ENCODE results near the gene RABL3. TPM values are rescaled to one million over a fixed set of nuclear protein-coding genes. Genes with fewer than 3 reads are reported as not detected.
A peak's percentile ranks its signal among the peaks of the same experiment; 100 is the strongest.
"Not testable (repeated sequence)": the region's sequence is repeated elsewhere in the genome, so short reads cannot be mapped to it uniquely, and the experiment has no call there.

Gene RABL3
- total RNA-seq, result 10 to 100 TPM; 28.7 to 30.0 TPM

- Mint-ChIP-seq H3K27ac (peak within 1 kb of the TSS; percentile 94), H3K27me3 (peaks cover 2% of the 10 kb centered on the region), H3K4me1 (ENCODE audit: low read depth) (peaks cover 28% of the 10 kb centered on the region), H3K9me3 (peaks cover 2% of the 10 kb centered on the region), H3K4me3 (peak within 1 kb of the TSS; percentile 96), H3K36me3 (peaks cover 12% of the 10 kb centered on the region)
- ChIA-PET CTCF (interaction anchor here (1.0 to 2.0 kb wide), 3 partner anchors 53 to 183 kb away, joined by 3 to 10 read pairs (median 6); partner anchors contain the start of gene NDUFB4), POLR2A (interaction anchor here (1.7 kb wide), 1 partner anchor 146 kb away, joined by 19 read pairs; the partner anchor contains the start of gene NDUFB4)
- DNase-seq, result peak; percentile 98
- intact Hi-C loops (cut with micrococcal nuclease), result loop anchor here (1.0 to 10.0 kb wide), 11 partner anchors 23 to 1360 kb away; partner anchors contain the start of genes EAF2, GOLGB1, IQCB1 and LRRC58
Observed at GRCh38 chr3:120742198-120742848, at the start of gene RABL3, which contains the start of gene GTF2E1. Gene RABL3 (minus strand): TSS chr3:120742516. CDS start chr3:120742507, 9 bp downstream. Gene GTF2E1 (plus strand): TSS chr3:120742744. CDS start chr3:120750553, 7,809 bp downstream.

GRCh38 chr3:120791913-120792312, 49.6 kb upstream of the RABL3 start:
- Mint-ChIP-seq H3K27me3 (no peaks in the 10 kb centered on the region), H3K4me3 (no peak overlapping the region), H3K4me1 (ENCODE audit: low read depth) (peaks cover 8% of the 10 kb centered on the region), H3K36me3 (no peaks in the 10 kb centered on the region), H3K9me3 (no peaks in the 10 kb centered on the region), H3K27ac (no peak overlapping the region)
- no peak for DNase-seq
- CTCF ChIA-PET, result interaction anchor here (1.3 to 5.2 kb wide), 2 partner anchors 11 to 232 kb away, joined by 5 to 116 read pairs; no protein-coding TSS in a partner anchor
- intact Hi-C loops (cut with micrococcal nuclease), result no loop called here
- POLR2A ChIA-PET, result no interaction called here

GRCh38 chr3:120791010-120791409, 48.7 kb upstream of the RABL3 start:
- Mint-ChIP-seq H3K27ac (no peak overlapping the region), H3K4me3 (no peak overlapping the region), H3K27me3 (no peaks in the 10 kb centered on the region), H3K9me3 (no peaks in the 10 kb centered on the region), H3K36me3 (no peaks in the 10 kb centered on the region), H3K4me1 (ENCODE audit: low read depth) (peaks cover 8% of the 10 kb centered on the region)
- POLR2A ChIA-PET, result no interaction called here
- CTCF ChIA-PET, result interaction anchor here (0.6 to 5.2 kb wide), 3 partner anchors 230 to 709 kb away, joined by 3 to 116 read pairs (median 6); no protein-coding TSS in a partner anchor
- no peak for DNase-seq
- intact Hi-C loops (cut with micrococcal nuclease), result no loop called here

GRCh38 chr3:120785832-120786231, 43.5 kb upstream of the RABL3 start:
- H3K9me3 Mint-ChIP-seq; DNase-seq; H3K27ac Mint-ChIP-seq; intact Hi-C loops (cut with micrococcal nuclease); H3K4me1 Mint-ChIP-seq (ENCODE audit: low read depth); H3K27me3 Mint-ChIP-seq; POLR2A ChIA-PET; H3K4me3 Mint-ChIP-seq; H3K36me3 Mint-ChIP-seq; CTCF ChIA-PET: not testable (repeated sequence)

GRCh38 chr3:120780977-120781376, 38.7 kb upstream of the RABL3 start:
- no peaks in the 10 kb centered on the region for H3K4me1 Mint-ChIP-seq (ENCODE audit: low read depth)
- ChIA-PET CTCF (interaction anchor here (1.0 to 1.2 kb wide), 3 partner anchors 14 to 257 kb away, joined by 3 to 4 read pairs (median 4); no protein-coding TSS in a partner anchor), POLR2A (no interaction called here)
- intact Hi-C loops (cut with micrococcal nuclease), result no loop called here
- H3K9me3 Mint-ChIP-seq, result no peaks in the 10 kb centered on the region
- H3K27ac Mint-ChIP-seq, result no peak overlapping the region
- no peak overlapping the region for H3K4me3 Mint-ChIP-seq
- H3K27me3 Mint-ChIP-seq, result no peaks in the 10 kb centered on the region
- H3K36me3 Mint-ChIP-seq, result peaks cover 18% of the 10 kb centered on the region
- peak; percentile 11 for DNase-seq

- Mint-ChIP-seq H3K4me1 (ENCODE audit: low read depth) (no peaks in the 10 kb centered on the region), H3K9me3 (no peaks in the 10 kb centered on the region), H3K36me3 (peaks cover 18% of the 10 kb centered on the region), H3K4me3 (no peak overlapping the region), H3K27me3 (no peaks in the 10 kb centered on the region), H3K27ac (no peak overlapping the region)
- POLR2A ChIA-PET, result no interaction called here
- DNase-seq, result no peak
- intact Hi-C loops (cut with micrococcal nuclease), result no loop called here
- CTCF ChIA-PET, result interaction anchor here (1.9 kb wide), 1 partner anchor 8 kb away, joined by 3 read pairs; no protein-coding TSS in a partner anchor
Observed at GRCh38 chr3:120778776-120779175, 36.5 kb upstream of the RABL3 start.

- intact Hi-C loops (cut with micrococcal nuclease), result no loop called here
Observed at GRCh38 chr3:120775411-120775810, 33.1 kb upstream of the RABL3 start.

GRCh38 chr3:120773932-120774331, 31.6 kb upstream of the RABL3 start:
- ChIA-PET CTCF (no interaction called here), POLR2A (interaction anchor here (0.6 kb wide), 2 partner anchors 176 to 178 kb away, joined by 3 read pairs; no protein-coding TSS in a partner anchor)
- Mint-ChIP-seq H3K27ac (no peak overlapping the region), H3K9me3 (no peaks in the 10 kb centered on the region), H3K4me3 (no peak overlapping the region), H3K4me1 (ENCODE audit: low read depth) (peaks cover 7% of the 10 kb centered on the region), H3K36me3 (peaks cover 11% of the 10 kb centered on the region), H3K27me3 (no peaks in the 10 kb centered on the region)
- no peak for DNase-seq
- intact Hi-C loops (cut with micrococcal nuclease), result loop anchor here (1.0 kb wide), 1 partner anchor 32 kb away; the partner anchor contains the start of genes GTF2E1 and RABL3

More at GRCh38 chr3:120775411-120775810, 33.1 kb upstream of the RABL3 start:
- Mint-ChIP-seq H3K9me3 (no peaks in the 10 kb centered on the region), H3K27me3 (no peaks in the 10 kb centered on the region), H3K4me1 (ENCODE audit: low read depth) (peaks cover 4% of the 10 kb centered on the region), H3K27ac (no peak overlapping the region), H3K36me3 (peaks cover 15% of the 10 kb centered on the region), H3K4me3 (no peak overlapping the region)
- CTCF ChIA-PET, result interaction anchor here (1.1 kb wide), 1 partner anchor 216 kb away, joined by 3 read pairs; no protein-coding TSS in a partner anchor
- no peak for DNase-seq
- POLR2A ChIA-PET, result no interaction called here

- no peak for DNase-seq
- peaks cover 10% of the 10 kb centered on the region for H3K4me1 Mint-ChIP-seq (ENCODE audit: low read depth)
- intact Hi-C loops (cut with micrococcal nuclease), result no loop called here
- H3K27me3 Mint-ChIP-seq, result no peaks in the 10 kb centered on the region
- CTCF ChIA-PET, result interaction anchor here (1.5 kb wide), 1 partner anchor 23 kb away, joined by 7 read pairs; no protein-coding TSS in a partner anchor
- H3K9me3 Mint-ChIP-seq, result no peaks in the 10 kb centered on the region
- H3K36me3 Mint-ChIP-seq, result peaks cover 11% of the 10 kb centered on the region
- no peak overlapping the region for H3K27ac Mint-ChIP-seq
- POLR2A ChIA-PET, result interaction anchor here (0.6 kb wide), 1 partner anchor 63 kb away, joined by 3 read pairs; no protein-coding TSS in a partner anchor
- no peak overlapping the region for H3K4me3 Mint-ChIP-seq
Observed at GRCh38 chr3:120772081-120772480, 29.8 kb upstream of the RABL3 start.

- intact Hi-C loops (cut with micrococcal nuclease), result no loop called here
- ChIA-PET POLR2A (no interaction called here), CTCF (no interaction called here)
- Mint-ChIP-seq H3K4me3 (no peak overlapping the region), H3K27ac (no peak overlapping the region), H3K4me1 (ENCODE audit: low read depth) (peaks cover 18% of the 10 kb centered on the region), H3K27me3 (no peaks in the 10 kb centered on the region), H3K9me3 (no peaks in the 10 kb centered on the region), H3K36me3 (peaks cover 8% of the 10 kb centered on the region)
- DNase-seq, result no peak
Observed at GRCh38 chr3:120770891-120771290, 28.6 kb upstream of the RABL3 start.

- intact Hi-C loops (cut with micrococcal nuclease), result no loop called here
- no peaks in the 10 kb centered on the region for H3K9me3 Mint-ChIP-seq
- H3K4me3 Mint-ChIP-seq, result no peak overlapping the region
- H3K4me1 Mint-ChIP-seq (ENCODE audit: low read depth), result peaks cover 25% of the 10 kb centered on the region
- no peak overlapping the region for H3K27ac Mint-ChIP-seq
- peaks cover 8% of the 10 kb centered on the region for H3K36me3 Mint-ChIP-seq
- DNase-seq, result no peak
- no peaks in the 10 kb centered on the region for H3K27me3 Mint-ChIP-seq
- ChIA-PET POLR2A (no interaction called here), CTCF (interaction anchor here (1.4 kb wide), 1 partner anchor 26 kb away, joined by 4 read pairs; no protein-coding TSS in a partner anchor)
Observed at GRCh38 chr3:120769436-120769835, 27.1 kb upstream of the RABL3 start.

GRCh38 chr3:120767106-120767505, 24.8 kb upstream of the RABL3 start:
- ChIA-PET CTCF (interaction anchor here (0.6 to 0.8 kb wide), 2 partner anchors 78 to 208 kb away, joined by 3 read pairs; no protein-coding TSS in a partner anchor), POLR2A (no interaction called here)
- no peak for DNase-seq
- no peaks in the 10 kb centered on the region for H3K9me3 Mint-ChIP-seq
- peaks cover 4% of the 10 kb centered on the region for H3K36me3 Mint-ChIP-seq
- no peak overlapping the region for H3K4me3 Mint-ChIP-seq
- no peaks in the 10 kb centered on the region for H3K27me3 Mint-ChIP-seq
- intact Hi-C loops (cut with micrococcal nuclease), result no loop called here
- peaks cover 39% of the 10 kb centered on the region for H3K4me1 Mint-ChIP-seq (ENCODE audit: low read depth)
- H3K27ac Mint-ChIP-seq, result no peak overlapping the region

All from activated CD4-positive, alpha-beta memory T cell treated with anti-CD3 and anti-CD28 coated beads for 36 hours (primary cell).